Pancreas (tissue), 10 donors: Measurements from ENCODE around the gene LRFN2. TPM values are rescaled to one million over a fixed set of nuclear protein-coding genes. Genes with fewer than 3 reads are reported as not detected.

ENCODE experiments used
- ATAC-seq, 4 donors: fragments of 200-7000 bp; cut with Tn5 transposase; one replicate each; pipeline versions ENCODE4 v1.8.0 to v1.9.1; 2020; ENCODE audit warnings: mild to moderate bottlenecking in 4 of 4, moderate library complexity in 4 of 4
- DNase-seq, 6 donors: peaks; one replicate each; pipeline ENCODE4 v3.0.0-alpha.2; 2020
- FAIRE-seq: peaks from 2 replicates; lab custom pipeline; 2012; peaks lifted over from hg19 to GRCh38; lab: Jason Lieb, UNC
- H3K27ac ChIP-seq, 4 donors: fragments of 200-600 bp; sonication (generic); 1 replicate in 3 of 4; 2 replicates in 1 of 4; pipeline versions ENCODE4 v1.5.0 to v1.8.0; 2020
- H3K27me3 ChIP-seq, 4 donors: fragments of 200-600 bp; one replicate each; pipeline ENCODE4 v1.8.0; 2021
- H3K36me3 ChIP-seq, 3 donors: fragments of 200-600 bp; sonication (generic) in 1 of 3; one replicate each; pipeline versions ENCODE4 v1.5.0 to v1.8.0; 2020 to 2021
- H3K4me1 ChIP-seq, 3 donors: fragments of 200-600 bp; one replicate each; pipeline ENCODE4 v1.8.0; 2021
- H3K4me3 ChIP-seq, 4 donors: fragments of 200-600 bp; sonication (generic) in 2 of 4; one replicate each; pipeline versions ENCODE4 v1.5.0 to v1.8.0; 2020 to 2021
- H3K9me3 ChIP-seq, 4 donors: fragments of 200-600 bp; one replicate each; pipeline ENCODE4 v1.8.0; 2021
- CTCF ChIP-seq, 4 donors: fragments of 200-600 bp; sonication (generic) in 3 of 4; IDR thresholded peaks; one replicate each; pipeline versions ENCODE4 v1.5.0 to v1.8.0; 2021; ENCODE audit warnings: antibody characterized with exemption in 4 of 4
- WGBS, 2 donors: extraction: QIAGEN DNeasy Blood & Tissue Kit; methylation state at CpG; one replicate each; pipeline ENCODE4 v1.1.7; 2013; 5-methylcytosine and 5-hydroxymethylcytosine counted together
- intact Hi-C, 3 donors: fragments of 100-400 bp; cut with DNase I; formaldehyde crosslinking; loops; one replicate each; pipeline versions ENCODE4 v1.11.1 to v1.14.2; 2022
- polyA plus RNA-seq, 2 donors: library from polyadenylated mRNA; stranded (reverse); fragments of 200-250 nt; gene quantifications; one replicate each; pipeline ENCODE4 v1.2.3, GENCODE V29; 2013
- total RNA-seq, 6 donors: library from RNA; stranded (reverse); fragmentation: NEBNext Ultra II Directional in 4 of 6; extraction: Animal tissue kit (Norgen Biotek cat#: 25700) in 4 of 6; gene quantifications; one replicate each; pipeline versions ENCODE4 v1.2.1 to v1.2.4, GENCODE V29; 2021 to 2023
- donor health status: healthy with polysubstance abuse.
- donor health status: DM: no; HTN: no; CAD: no; lungs with moderate emphysema.
- donor health status: DM: no; HTN: no; CAD: no.
- donor health status: control.
- donor health status: control.
- donor health status: Bipolar disorder and iron deficiency.
- donor health status: DM: yes; HTN: yes; CAD: no.
- donor health status: DM: no; HTN: no; CAD: no.
- donor health status: DM: no; HTN: no; CAD: no.
- donor health status: DM: yes; HTN: yes; CAD: no.

LRFN2 gene
- total and polyA plus RNA-seq, 8 donors, result 0.22 to 1.5 (median 0.54) TPM

GRCh38 chr6:40555092-40555491, 32.1 kb downstream of the LRFN2 start:
- WGBS, 2 donors, result 74 to 83% methylated on average over 7 to 8 of the region's 8 CpGs
- TF ChIP-seq CTCF (IDR thresholded peaks at IDR 0.05), result no peak
- intact Hi-C loops, result no loop called here
- DNase-seq (no peak), FAIRE-seq (no peak), ATAC-seq (no peak)
- H3K27me3 ChIP-seq, result no peaks in the 10 kb centered on the region
- H3K36me3 ChIP-seq, result no peaks in the 10 kb centered on the region
- no peak overlapping the region for H3K4me3 ChIP-seq
- H3K9me3 ChIP-seq, result no peaks in the 10 kb centered on the region
- H3K27ac ChIP-seq, result no peak overlapping the region
- no peaks in the 10 kb centered on the region for H3K4me1 ChIP-seq

GRCh38 chr6:40552941-40553340, 34.2 kb downstream of the LRFN2 start:
- intact Hi-C loops, result no loop called here
- no peak for TF ChIP-seq CTCF (IDR thresholded peaks at IDR 0.05)
- Histone ChIP-seq H3K27ac (no peak overlapping the region), H3K9me3 (no peaks in the 10 kb centered on the region), H3K4me3 (no peak overlapping the region), H3K27me3 (no peaks in the 10 kb centered on the region), H3K36me3 (no peaks in the 10 kb centered on the region), H3K4me1 (no peaks in the 10 kb centered on the region)
- ATAC-seq, result no peak
- 57 to 58% methylated on average over 4 of the region's 4 CpGs for WGBS, 2 donors
- no peak for DNase-seq
- FAIRE-seq, result no peak

GRCh38 chr6:40551966-40552505, 35.1 kb downstream of the LRFN2 start:
- intact Hi-C loops, result no loop called here
- ATAC-seq (no peak), FAIRE-seq (no peak), DNase-seq (no peak)
- Histone ChIP-seq H3K27me3 (no peaks in the 10 kb centered on the region), H3K4me3 (no peak overlapping the region), H3K4me1 (no peaks in the 10 kb centered on the region), H3K9me3 (no peaks in the 10 kb centered on the region), H3K27ac (no peak overlapping the region), H3K36me3 (no peaks in the 10 kb centered on the region)
- WGBS, 2 donors, result 73 to 77% methylated on average over 4 of the region's 4 CpGs
- no peak for TF ChIP-seq CTCF (IDR thresholded peaks at IDR 0.05)

GRCh38 chr6:40550202-40551101, 36.7 kb downstream of the LRFN2 start:
- no peak overlapping the region for H3K4me3 ChIP-seq
- H3K4me1 ChIP-seq, result no peaks in the 10 kb centered on the region
- H3K9me3 ChIP-seq, result no peaks in the 10 kb centered on the region
- H3K27ac ChIP-seq, result no peak overlapping the region
- TF ChIP-seq CTCF (IDR thresholded peaks at IDR 0.05), result peak; percentile 26 to 60 (median 30)
- FAIRE-seq (no peak), DNase-seq (peak in 3 of 6 donors; percentile 26 to 48 (median 42)), ATAC-seq (peak; percentile 69 to 88 (median 81))
- H3K36me3 ChIP-seq, result no peaks in the 10 kb centered on the region
- intact Hi-C loops, result no loop called here
- 70 to 76% methylated on average over 12 of the region's 12 CpGs for WGBS, 2 donors
- no peaks in the 10 kb centered on the region for H3K27me3 ChIP-seq

GRCh38 chr6:40545954-40546353, 41.2 kb downstream of the LRFN2 start:
- Histone ChIP-seq H3K27ac (no peak overlapping the region), H3K36me3 (no peaks in the 10 kb centered on the region), H3K9me3 (no peaks in the 10 kb centered on the region), H3K4me3 (no peak overlapping the region), H3K4me1 (no peaks in the 10 kb centered on the region), H3K27me3 (no peaks in the 10 kb centered on the region)
- ATAC-seq (no peak), DNase-seq (no peak), FAIRE-seq (no peak)
- TF ChIP-seq CTCF (IDR thresholded peaks at IDR 0.05), result no peak
- intact Hi-C loops, result no loop called here
- 77 to 82% methylated on average over 6 of the region's 6 CpGs for WGBS, 2 donors
